ENCODE results near the gene CASS4.

DNA sequence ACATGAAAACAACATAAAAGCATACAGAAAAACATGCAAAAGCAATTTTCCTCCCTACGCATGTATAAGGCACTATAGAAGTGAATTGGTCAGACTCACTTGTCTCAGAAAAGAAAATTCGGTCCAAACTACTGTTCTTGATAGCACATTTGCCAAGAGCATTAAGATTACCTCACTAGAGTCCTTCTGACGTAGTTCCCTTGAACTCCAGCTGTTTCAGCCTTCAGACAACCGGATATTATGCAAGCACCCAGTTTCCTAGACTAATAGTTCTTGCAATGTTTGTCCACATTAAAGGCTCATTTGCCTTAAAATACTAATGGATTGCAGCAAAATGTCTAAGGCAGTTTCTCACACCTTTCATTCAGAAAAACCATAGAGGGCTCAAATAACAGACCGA lies 2.5 kb upstream of the CASS4 start:
- TF ChIP-seq, protein P1, sequence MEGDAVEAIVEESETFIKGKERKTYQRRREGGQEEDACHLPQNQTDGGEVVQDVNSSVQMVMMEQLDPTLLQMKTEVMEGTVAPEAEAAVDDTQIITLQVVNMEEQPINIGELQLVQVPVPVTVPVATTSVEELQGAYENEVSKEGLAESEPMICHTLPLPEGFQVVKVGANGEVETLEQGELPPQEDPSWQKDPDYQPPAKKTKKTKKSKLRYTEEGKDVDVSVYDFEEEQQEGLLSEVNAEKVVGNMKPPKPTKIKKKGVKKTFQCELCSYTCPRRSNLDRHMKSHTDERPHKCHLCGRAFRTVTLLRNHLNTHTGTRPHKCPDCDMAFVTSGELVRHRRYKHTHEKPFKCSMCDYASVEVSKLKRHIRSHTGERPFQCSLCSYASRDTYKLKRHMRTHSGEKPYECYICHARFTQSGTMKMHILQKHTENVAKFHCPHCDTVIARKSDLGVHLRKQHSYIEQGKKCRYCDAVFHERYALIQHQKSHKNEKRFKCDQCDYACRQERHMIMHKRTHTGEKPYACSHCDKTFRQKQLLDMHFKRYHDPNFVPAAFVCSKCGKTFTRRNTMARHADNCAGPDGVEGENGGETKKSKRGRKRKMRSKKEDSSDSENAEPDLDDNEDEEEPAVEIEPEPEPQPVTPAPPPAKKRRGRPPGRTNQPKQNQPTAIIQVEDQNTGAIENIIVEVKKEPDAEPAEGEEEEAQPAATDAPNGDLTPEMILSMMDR (IDR thresholded peaks at IDR 0.05), result no peak
- TF ChIP-seq POLR2AphosphoS5 (IDR thresholded peaks at IDR 0.05; ENCODE audit: insufficient read depth in 1 of 2, low read depth in 1 of 2), result no peak
